Hematopoietic multipotent progenitor cell (in vitro differentiated cells): Measurements from ENCODE around the gene RAPSN. TPM values are rescaled to one million over a fixed set of nuclear protein-coding genes. Genes with fewer than 3 reads are reported as not detected.

Experiments used
- DNase-seq, 3 donors: peaks; one replicate each; pipeline ENCODE4 v3.0.0-alpha.2; 2011 to 2015; ENCODE audit warnings: low read depth in 2 of 3, low spot score in 2 of 3
- total RNA-seq: library from RNA; depleted of rRNA; stranded (reverse); fragments of >200 nt; gene quantifications from one replicate; pipeline ENCODE4 v1.2.3, GENCODE V29; 2012

RAPSN gene
- total RNA-seq, 1 donor, result 0.54 TPM

DNA sequence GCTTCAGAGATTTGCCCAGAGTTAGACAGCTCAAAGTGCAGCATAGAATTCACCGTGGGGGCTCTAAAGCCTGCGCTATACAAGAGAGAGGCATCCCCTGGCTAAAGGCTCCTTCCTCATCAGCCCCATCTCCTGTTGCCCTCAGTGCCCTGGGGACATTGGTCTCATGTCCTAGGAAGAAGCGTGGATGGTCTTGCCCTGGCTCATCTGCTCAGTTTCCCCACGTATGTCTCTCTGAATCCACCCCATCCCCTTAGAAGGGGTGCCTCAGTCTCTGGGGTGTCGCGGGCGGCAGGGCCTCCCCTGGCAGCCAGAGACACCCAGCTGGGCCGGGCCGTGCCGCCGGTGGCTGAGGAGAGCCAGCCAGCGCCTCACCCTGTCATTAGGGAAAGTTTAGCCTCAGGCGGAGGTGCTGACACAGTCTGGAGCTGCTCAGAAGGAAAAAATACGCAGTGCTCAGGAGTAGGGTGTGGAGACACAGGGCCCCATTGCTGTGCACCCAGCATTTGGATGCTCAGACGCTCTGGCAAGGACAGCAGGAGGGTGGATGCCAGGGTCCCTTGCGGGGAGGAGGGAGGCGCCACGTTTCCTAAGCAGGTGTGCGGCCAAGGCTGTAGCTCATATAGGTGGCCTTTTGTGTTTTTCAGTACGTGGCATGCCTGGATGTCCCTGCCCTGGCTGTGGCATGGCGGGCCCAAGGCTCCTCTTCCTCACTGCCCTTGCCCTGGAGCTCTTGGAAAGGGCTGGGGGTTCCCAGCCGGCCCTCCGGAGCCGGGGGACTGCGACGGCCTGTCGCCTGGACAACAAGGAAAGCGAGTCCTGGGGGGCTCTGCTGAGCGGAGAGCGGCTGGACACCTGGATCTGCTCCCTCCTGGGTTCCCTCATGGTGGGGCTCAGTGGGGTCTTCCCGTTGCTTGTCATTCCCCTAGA lies 39.2 kb downstream of the RAPSN start:
- no peak for DNase-seq

DNA sequence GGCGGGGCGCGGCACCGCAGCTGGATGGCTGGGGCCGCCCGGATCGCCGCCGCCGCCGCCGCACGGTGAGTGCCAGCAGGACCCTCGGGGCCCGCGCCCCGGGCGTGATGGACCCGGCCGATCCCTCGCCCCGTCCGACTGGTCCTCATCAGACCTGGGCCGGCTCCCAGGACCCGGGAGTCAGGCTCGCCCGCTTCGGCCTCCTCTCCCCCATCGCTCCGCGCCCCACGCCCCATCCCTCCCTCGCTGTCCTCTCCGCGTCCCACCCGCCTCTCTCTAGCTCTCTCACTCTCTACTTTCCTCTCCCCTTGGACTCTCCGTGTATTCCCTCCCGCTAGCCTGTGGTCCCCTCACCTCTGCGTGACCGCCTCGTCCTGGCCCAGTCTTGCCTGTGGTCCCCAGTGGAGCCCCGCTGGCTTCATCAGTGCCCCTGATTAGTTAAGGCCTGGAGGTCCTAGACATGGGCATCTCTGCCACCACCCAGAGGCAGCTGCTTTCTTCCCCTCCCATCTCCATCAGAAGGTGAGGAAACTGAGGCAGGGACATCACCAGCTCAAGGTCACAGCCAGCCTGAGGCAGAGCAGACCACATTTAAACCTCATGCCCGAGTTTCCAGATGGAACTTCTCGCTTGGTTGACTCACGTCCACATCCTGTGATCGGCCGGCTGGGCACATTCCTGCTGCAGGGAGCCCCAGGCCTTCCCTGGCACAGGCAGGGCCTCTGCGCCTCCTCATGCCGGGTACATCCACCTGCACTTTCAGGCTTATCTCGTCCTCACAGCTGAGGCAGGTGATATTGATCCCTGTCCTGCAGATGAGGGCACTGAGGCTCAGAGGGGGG lies 40.1 kb downstream of the RAPSN start:
- no peak for DNase-seq

DNA sequence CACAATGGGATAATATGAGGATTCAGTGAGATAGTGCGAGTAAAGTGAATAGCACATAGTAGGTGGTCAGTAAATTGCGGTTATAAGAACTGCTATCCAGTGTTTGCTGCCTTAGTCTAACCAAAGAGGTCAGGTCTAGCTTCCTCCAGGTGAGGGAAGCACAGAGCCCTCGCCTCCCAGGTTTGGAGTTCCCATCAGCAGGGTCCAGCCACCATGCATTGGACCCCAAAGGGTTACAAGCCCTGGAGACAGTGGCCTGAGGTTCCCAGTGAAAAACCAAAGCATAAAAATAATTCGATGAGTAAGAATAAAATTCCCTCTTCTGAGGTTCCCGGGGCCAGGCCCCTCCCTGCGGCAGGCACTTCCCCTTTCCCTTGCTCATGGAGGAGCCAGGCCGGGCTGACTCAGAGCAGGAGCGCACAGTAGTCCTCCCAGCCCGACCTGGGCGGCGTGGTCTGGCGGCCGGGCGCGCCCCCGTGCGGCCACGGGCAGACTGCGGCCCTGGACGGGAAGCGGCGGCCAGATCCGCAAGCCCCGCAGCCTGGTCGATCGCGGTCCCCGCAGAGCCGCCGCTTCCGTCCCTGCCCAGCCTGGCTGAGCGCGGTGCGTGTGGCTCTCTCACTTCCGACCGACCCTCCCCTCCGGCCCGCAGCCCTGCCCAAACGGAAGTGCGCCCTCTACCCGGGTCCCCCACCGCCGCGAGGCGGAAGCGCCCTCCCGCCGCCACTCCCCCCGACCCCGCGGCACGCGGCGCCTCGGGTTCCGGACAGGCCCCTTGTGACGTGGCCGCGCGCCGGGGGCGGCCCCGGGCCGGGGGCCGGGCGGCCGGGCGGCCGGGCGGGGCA lies 41.0 kb downstream of the RAPSN start, which contains the start of gene SLC39A13:
Gene SLC39A13, plus strand, starts transcription at position 845 of the 845 bp plus-strand sequence. CDS start 1,505 bp downstream, outside the sequence.
- peak; percentile 88 to 97 (median 96) for DNase-seq

DNA sequence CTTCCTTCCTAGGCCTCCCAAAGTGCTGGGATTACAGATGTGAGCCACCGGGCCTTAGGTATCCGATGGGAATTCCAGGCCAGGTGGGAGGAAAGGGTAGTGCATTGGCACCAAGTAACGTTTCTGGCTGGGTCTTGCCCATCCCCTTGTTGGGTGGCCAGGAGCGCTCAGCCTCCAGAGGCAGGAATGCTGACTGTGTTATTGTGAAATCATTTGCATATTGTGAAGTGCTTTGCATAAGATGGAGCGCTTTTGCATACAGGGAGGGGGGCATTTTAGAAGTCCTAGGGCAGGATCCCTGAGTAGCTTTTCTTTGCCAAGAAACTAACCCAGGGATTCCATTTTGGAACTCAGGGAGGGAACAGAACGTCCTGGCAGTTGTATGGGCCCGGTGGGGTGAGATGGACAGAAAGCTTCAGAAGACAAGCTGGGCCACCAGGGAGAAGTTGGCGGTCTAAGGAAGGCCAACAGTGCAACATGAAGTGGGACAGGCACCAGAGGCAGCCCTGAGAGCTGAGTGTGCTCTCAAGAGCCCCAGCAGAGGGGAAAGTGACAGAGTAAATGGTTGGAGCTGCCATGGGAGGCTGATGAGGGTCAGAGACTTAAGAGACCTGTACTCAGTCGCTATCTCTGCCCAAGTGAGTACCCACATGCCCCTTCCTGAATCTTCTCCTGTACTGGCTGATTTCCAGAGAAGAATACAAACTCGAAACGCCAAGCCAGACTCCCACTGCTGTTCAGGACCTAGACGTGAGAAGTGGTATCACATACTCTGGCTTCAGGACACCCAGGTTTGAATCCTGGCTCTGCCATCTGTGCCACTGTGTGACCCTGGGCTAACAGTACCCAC lies 41.8 kb downstream of the RAPSN start:
- DNase-seq, result no peak

DNA sequence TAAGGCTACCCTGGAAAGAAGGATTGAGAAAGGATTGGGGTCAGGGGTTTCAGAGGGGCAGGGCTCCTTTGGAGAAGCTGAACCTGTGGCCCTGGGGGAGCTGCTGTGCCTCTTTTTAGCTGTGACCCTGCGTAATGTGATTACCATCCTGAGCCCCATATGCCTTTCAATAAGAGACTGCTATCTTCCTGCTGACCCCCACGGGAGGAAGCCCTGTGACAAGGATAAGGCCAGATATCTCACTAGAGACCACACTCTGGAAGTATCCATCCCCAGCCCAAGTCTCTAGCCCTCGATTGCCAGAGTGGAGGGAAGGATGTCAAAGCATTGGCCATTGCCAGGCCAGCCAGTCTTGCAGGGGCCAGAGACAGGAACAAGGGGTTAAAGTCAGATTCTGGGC lies 45.4 kb downstream of the RAPSN start:
- DNase-seq, result no peak

DNA sequence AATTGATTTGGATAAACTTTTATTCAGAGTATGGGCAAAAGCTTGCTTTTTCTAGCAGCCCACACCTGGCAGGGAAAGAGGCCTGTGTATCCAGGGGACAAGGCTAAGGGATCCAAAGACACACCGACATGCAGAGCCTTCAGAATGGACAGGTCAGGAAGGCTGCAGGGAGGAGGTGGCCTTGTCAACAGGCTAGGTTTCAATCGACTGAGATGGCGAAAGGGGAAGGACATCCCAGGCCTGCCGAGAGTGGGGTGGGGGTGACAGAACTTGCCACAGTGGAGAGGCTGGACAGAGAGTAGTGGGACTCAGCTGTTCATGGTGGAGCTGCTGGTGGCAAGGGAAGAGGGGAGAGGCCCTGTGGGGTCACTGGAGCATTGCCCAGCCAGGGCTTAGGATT lies 45.8 kb downstream of the RAPSN start:
- no peak for DNase-seq

DNA sequence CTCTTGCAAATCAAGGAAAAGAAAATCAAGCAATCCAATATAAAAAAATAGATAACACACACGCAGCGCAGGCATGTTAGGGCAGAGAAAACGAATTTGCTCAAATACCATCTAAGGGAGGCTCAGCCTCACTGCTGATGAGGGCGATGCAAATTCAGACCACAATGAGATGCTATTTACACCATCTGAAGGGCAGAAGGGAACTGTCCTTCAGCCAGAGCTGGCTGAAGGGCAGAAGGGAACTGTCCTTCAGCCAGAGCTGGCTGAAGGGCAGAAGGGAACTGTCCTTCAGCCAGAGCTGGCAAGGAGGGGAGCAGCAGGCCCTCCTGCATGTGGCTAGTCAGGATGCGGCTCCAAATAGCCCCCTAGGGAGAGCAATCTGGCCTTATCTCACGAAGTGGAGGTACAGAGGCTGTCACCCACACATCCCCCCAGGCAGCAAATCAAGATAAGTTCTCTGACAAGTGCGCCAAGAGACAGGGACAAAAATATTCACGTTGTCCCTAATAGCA lies 48.1 kb downstream of the RAPSN start:
- no peak for DNase-seq

DNA sequence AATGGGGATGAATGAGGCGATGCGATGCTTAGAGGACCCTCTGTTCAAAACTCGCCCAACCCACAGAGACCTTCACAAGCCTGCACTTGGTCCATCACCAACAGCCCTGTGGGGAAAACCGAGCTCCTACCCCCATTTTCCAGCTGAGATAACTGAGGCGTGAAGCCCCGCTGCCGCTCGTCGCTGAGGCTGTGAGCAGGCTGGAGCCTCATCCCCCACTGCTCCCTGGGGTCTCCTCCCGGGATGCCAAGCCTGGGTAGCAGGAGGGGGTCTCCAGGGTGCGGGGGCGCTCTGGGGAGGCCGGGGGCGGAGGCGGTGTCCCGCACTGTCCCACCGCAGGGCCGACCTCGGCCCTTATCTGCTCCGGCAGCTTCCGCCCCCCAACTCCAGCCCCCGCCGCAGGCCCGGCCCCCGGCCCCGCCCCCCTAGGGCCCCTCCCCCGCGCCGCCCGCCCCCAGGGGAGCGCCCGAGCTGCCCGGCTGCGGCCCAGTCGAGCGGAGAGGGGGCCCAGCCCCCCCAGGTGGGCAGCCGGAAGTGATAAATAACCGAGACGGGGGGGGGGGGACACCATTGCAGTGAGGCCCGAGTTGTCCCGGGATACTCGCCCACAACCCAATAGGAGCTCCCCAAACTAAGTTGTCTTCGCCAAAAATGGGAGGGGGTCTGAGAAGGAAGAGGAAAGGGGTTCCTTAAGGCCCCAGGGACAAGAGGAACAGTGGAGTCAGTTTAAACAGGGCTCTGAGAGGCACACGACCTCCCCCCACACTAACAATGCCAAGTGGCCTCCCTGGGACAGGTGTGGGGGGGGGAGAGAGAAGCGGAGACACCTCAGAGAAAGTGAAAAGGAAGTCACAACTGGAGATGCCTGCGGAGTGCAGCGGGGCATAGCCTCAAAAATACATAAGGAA lies 48.8 kb downstream of the RAPSN start:
- DNase-seq, result peak in 2 of 3 donors; percentile 72 to 73

DNA sequence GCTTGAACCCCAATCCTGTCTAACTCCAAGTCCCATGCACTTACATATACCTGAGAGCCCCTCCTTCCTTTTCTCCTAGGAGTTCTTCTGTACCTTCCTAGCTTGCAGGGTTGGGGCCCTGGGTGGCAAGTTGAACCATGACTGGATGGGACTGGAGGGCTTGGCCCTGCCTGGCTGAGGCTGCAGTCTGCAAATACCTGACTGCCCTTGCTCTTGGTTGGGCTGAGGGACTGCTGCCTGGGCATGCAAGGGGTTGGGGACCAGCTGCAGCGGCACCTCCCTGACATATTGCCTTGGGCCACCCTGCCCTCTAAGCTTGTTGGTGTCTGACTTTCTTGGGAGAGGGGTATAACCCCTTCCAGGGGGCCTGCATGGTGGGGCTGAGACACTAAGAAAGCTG lies 50.4 kb downstream of the RAPSN start:
- no peak for DNase-seq

DNA sequence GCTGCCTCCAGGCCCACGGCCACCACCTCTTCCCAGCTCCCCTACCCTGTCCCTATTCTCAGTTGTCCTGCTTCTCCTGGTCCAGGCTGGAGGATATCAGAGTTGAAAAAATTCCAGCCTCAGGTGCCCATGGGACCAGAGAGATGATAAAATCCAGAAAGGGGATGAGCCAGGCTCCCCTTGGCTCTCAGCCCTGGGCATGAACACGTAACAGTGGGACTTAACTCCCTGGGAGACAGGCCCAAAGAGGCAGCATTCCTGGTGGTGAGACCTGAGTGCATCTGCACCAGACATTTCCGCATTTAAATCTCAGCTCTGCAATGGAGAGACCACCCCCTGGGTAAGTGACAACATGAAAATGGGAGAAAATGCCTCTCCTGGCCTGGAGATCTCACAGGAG lies 50.9 kb downstream of the RAPSN start:
- no peak for DNase-seq

DNA sequence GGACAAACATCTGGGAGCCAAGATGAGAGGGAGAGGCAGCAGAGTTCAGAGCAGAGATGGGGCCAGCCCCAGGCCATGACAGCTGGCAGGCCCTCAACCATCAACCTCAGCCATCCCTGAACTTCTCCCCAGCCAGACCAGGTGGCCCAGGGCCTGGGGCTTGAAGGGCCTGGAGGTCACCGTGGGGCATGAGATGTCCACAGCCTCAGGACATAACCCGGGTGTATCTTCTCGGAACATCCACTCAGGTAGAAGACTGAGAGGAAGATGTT lies 53.0 kb downstream of the RAPSN start:
- no peak for DNase-seq

DNA sequence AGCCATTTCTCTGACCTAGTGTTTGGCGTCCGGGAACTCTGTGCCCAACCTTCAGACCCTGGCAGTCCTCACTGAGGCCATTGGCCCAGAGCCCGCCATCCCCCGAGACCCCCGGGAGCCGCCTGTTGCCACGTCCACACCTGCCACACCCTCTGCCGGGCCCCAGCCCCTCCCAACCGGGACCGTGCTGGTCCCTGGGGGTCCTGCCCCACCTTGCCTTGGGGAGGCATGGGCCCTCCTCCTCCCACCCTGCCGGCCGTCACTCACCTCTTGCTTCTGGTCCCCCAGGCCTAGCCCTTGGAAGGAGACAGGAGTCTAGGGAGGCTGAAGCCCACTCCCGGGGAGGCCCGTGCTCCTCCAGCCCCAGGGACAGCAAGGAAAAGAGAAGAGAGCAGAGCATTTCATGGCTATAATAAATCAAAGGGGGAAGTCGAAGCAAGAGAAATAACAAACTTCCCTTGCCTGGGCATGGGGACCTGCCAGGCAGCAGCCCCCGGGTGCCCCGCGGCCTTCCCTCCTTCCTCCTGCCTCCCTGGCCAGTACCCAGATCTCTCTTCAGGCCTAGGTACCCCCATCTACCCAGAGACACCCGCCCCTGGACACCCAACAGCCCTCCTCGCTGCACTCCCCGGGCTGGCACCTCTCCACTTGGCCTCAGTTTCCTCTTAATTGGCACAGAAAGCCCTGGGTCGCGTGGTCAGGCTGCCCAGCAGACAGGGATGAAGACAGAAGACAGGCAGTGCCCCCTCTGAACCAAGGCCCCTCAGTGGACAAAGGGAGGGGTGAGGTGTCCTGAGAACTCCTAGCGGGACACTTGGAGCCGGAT lies 53.5 kb downstream of the RAPSN start:
- DNase-seq, result peak in 1 of 3 donors; percentile 28

DNA sequence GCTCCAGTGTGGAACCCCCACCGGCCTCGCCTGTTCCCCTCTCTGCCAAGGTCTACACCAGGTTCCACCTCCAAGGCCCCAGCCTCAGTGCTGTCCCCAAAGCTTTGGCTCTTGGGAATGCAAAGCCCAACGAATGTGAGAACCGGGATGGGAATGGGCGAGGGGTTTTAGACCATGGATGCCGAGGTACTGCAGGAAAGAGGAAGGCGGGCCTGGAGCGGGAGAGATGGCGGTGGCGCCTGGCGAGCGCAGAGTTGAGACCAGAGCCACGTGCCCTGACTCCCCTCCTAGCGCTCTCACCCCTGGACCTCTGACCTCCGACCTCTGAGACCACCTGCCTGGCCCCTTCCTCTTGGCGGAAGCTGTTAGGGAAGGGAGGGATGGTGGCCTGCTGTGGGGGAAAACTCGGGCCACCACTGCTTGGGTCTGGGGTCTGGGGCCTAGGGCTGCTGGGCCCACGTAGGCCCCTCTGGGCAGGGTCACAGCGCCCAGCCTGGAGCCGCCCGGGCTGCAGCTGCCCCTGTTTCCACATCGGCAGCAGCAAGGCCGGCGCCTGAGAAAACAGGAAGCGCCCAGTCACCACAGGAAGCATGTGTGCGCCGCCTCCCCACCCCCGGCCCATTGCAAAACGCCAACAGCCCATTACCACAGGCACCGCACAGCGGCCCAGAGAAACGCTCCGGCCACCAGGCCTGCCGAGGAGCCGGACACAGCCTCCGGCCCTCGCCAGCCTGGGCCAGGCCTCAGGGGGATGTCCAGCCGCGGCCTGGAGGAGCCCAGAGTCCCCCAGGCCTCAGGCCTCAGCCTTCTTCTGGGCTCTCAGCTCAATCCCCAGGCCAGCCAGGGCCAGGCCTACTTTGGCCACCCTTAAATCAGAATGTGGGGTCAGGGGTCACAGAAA lies 54.4 kb downstream of the RAPSN start:
- DNase-seq, result peak in 2 of 3 donors; percentile 85 to 90

DNA sequence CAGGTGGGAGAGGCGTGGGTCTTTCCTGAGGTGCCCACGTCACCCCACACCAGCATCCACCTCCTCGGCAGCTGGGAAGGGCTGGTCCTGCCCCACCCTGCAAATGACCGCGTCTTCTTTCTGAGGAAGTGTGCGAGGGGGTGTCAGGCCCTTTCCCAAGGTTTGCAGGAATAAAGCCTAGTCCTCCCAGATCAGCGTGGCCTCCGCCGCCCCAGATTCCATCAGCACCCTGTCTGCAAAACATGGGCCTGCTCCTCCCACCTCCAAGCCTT lies 55.0 kb downstream of the RAPSN start:
- DNase-seq, result no peak

DNA sequence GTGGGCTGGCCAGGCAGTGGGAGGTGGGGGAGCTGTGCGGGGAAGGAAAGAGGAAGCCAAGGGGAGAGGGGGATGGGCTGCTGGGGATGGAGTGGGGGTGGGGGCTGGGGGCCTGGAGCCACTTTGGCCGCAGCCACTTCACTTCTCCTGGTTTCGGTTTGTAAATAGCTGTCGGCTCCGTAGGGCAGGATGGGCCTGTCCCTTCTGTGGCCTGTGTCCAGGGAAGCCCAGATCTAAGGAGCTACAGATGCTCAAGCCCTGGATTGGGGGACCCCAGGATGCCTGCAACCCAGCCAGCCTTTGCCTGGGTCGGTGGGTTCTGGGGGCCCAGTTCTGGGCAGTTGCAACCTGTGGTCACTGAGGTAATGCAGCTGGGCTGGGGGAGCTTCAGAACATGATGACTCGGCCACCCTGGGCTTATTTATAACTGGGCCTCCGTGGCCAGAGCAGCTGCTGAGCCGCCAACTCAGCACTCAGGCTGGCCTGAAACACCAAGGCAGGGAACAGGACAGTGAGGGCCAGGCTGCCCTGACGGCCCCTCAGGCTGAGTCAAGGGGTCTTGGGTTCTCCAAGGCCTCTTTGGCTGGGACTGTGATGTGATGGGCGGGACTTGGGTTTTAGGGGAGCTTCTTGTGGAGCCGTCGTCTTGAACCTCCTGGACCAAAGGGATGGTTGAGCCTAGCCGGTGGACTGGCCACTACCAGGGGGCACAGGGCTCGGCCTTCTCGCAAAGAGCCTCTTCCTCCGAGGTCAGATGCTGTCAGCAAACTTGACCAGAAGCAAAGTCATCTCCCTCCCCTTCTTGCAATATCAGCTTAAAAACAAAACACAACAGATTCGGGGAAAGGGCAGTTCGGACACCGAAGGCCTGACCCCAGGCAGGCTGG lies 55.5 kb downstream of the RAPSN start:
- peak in 1 of 3 donors; percentile 58 for DNase-seq

DNA sequence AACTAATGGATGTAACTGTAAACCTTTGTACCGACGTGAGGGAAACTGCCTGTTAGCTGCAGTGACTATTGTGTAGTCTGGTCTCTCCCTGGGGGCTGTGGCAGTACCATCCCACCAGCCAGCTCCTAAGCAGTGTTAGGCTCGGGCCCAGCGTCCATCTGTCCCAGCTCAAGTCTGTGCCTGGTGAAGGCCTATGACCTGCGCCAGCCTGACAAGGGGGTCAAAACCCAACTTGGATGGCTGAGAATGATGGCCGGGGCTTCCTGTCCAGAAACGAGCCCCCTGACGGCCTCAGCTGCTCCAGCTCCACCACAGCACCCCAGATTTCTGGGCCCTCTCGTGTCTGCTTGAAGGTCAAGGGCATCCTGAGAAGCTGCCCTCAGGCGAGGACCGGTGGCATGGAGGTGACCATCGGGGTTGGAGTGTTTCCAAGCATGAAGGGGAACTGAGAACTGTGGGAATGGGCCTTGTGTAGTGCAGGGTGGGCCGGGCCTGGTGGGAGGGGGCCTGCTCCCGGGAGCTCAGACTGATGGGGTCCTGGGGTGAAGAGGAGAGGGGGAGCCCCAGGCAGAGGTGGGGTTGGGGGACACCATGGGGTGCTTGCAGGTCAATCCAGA lies 56.3 kb downstream of the RAPSN start:
- DNase-seq, result no peak
